ENCODE measurements around the gene SNAP23.

DNA sequence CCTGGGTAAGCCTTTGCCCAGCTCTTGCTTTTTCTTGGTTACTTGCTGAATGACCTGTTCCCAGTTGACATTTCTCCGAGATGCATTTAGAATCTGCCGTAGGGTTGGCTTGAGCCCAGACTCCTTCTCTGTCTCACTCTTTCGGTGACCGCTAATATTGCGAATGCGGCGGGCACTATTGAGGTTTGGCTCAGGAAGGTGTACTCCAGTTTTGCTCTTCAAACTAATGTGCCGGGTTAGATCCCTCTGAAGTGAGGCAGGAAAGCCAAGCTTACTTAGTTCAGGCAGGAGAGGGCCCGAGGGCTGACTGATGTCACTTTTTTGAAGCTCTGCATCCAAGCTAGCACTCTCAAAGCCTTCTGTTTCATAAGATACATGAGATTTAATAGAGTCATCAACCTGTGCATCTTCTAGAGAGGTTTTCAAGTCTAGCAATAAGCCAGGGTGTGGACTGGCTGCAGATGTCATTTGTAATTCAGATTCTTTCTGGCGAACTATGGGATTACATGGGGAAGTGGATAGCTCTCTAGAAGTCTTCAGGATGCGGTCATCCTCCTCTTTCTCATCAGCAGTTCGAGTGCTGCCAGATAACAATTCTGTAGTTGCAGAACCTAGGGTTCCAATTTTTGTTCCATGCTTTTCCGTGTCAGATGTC lies 45.5 kb upstream of the SNAP23 start:
- TF ChIP-seq, protein P1, sequence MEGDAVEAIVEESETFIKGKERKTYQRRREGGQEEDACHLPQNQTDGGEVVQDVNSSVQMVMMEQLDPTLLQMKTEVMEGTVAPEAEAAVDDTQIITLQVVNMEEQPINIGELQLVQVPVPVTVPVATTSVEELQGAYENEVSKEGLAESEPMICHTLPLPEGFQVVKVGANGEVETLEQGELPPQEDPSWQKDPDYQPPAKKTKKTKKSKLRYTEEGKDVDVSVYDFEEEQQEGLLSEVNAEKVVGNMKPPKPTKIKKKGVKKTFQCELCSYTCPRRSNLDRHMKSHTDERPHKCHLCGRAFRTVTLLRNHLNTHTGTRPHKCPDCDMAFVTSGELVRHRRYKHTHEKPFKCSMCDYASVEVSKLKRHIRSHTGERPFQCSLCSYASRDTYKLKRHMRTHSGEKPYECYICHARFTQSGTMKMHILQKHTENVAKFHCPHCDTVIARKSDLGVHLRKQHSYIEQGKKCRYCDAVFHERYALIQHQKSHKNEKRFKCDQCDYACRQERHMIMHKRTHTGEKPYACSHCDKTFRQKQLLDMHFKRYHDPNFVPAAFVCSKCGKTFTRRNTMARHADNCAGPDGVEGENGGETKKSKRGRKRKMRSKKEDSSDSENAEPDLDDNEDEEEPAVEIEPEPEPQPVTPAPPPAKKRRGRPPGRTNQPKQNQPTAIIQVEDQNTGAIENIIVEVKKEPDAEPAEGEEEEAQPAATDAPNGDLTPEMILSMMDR (IDR thresholded peaks at IDR 0.05), result no peak
- no peak for TF ChIP-seq EP300 (IDR thresholded peaks at IDR 0.05)
- no peak for TF ChIP-seq POLR2A (IDR thresholded peaks at IDR 0.05)

Measured in gastroesophageal sphincter (tissue), 3 donors.